NCI-H2227 (cell line): ENCODE measurements around the gene FMNL2.
"Not testable (repeated sequence)": the region's sequence is repeated elsewhere in the genome, so short reads cannot be mapped to it uniquely, and the experiment has no call there.

Experiments used
- DNase-seq: peaks from one replicate; lab custom pipeline; 2025; ENCODE audit not compliant: unreplicated experiment; lab: John Stamatoyannopoulos, UW

FMNL2 gene

GRCh38 chr2:152372438-152372984 lies 37.5 kb downstream of the FMNL2 start:
- no peak for DNase-seq

GRCh38 chr2:152375174-152375573 lies 40.2 kb downstream of the FMNL2 start:
- no peak for DNase-seq

DNA sequence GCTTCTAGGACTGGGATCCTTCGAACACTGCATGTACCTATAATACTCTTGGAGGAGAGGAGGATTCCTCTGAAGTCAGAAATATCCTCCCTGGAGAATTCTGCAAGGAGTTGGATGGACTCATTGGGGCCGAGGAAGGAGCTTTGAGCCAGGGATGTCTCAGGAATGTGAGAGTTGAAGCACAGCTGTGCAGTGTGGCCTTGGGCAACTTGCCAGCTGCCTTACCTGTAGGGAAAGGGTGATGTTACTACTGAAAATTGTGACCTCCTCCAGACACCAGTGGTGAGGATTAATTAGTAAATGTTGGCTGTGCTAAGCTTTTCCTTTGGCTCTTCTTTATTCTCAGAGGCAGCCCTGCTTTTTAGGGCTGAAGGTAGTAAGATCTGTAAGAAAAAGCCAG lies 41.4 kb downstream of the FMNL2 start:
- no peak for DNase-seq

DNA sequence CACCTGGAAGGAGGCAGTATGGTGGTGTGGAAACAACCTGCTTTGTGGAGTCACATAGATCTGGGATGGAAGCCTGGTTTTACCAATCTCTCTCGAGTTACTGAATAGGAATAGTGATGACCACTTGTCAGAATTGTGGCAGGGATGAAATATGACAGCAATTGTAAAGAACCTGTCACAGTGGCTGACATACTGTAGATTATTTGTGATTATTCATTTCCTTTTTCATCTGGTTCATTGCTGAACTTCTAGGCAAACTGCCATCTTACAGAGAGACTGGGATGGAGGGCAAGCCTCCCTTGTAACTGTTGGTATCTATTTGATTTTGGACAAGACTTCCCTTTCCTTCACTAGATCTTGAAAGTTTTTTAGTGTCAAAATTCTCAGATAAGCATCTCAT lies 42.0 kb downstream of the FMNL2 start:
- no peak for DNase-seq

DNA sequence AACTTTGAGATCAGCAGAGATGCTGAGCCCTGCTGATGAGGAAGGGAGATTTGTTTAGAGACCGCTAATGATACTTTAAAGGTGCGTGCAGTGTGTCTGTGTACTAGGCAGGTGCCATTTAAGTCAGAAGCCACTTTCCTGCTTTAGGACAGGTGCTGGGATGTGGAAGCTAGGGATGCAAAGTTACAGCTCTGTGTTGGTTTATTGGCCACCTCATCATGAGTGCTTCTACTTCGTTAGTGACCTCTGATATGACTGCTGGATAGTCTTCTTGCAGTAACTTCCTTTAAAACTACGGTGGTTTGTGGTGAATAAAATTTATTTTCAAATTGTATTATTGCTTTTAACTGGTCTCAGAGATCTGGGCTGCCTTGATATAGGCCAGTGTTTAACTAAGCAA lies 44.1 kb downstream of the FMNL2 start:
- DNase-seq = no peak

DNA sequence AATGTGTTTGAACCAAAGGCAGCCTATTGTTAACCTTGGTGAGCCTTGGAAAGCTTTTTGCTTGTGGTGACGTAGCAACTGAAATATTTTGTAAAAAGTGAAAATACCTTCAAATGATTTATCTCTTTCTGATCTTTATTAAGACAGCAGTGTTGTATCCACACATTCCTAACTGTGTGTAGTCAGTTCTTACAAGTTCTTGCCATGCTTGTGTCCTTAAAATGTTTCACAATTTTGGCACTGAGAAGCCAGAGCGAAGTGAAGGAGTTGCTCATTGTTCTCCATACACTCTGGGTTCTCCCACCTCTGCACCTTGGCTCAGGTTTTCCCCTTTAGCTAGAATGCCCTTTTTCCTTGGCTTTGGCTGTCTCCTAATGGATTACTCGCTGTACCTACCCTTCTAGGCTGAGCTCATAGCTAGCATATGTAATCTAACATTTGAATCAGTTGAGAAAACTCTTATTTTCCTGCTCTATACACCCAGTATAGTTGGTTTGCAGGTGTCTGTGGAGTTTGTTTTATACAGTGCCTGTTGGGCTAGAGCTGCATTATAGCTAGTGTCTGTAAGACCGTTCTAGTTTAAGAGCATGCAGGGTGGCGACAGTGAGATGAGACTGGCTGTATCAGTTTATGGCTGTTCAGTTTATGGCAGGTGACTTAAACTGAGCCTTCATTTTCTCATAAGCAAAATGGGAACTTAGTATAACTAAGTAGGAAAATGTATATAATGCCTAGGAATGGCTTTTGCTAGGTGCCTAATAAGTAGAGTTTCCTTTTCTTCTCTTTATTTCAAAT lies 45.5 kb downstream of the FMNL2 start:
- DNase-seq = no peak

DNA sequence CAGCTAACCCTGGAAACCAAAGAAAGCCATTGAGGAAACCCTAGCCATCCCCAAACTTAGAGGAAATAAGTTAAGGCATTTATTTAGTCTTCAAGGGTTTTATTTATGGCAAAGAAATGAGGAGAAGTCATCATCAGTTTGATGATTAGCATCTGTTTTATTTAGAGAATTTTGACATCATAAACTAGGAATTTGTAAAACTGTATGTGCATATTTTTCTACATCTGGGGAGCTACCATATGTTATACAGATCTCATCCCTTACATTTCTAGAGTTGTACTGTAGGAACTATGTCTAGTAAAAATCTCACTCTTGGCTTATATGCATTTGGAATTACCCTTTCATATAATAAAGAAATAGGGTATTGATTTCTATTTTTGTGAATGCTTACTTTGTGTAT lies 48.7 kb downstream of the FMNL2 start:
- no peak for DNase-seq

GRCh38 chr2:152384992-152385391 lies 50.0 kb downstream of the FMNL2 start:
- no peak for DNase-seq

DNA sequence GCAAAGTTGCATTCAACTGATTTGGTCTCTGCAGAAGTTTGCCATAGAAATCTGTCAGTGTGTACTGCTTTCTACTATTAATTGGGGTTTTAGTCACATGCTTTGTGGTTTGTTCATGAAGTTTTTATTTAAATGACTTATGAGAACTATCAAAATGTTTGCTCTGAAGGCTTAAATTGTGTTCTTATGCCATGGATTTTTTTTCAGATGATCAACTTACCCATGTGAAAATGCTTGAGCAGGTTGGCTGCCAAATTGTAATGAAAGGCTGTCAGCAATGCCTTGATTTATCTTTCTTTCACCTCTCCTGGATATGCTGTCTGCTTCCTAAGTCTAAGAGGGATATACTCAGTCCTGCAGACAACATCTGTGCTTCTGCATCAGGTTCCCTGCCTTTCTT lies 50.7 kb downstream of the FMNL2 start:
- DNase-seq = peak; percentile 17

- DNase-seq = no peak
Observed at GRCh38 chr2:152386266-152386665, 51.3 kb downstream of the FMNL2 start.

DNA sequence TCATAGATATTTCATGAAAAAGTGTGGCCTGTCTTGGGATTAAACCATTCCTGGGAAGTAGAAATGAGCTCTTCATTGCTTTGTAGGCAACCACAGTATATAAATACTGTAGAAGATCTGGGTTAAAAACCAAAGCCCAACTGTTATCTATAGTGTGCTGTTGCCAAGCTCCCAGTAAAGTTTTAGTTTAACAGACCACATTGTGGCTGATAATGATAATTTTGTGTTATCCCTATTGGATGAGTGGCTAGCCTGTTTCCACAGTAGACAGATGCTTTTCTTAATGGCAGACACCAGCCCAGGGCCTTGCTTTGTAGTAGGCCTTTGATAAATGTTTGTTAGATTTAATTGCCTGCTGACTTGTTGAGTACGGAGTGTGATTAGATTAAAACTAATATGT lies 52.1 kb downstream of the FMNL2 start:
- no peak for DNase-seq

GRCh38 chr2:152388269-152388668 lies 53.3 kb downstream of the FMNL2 start:
- DNase-seq = not testable (repeated sequence)

DNA sequence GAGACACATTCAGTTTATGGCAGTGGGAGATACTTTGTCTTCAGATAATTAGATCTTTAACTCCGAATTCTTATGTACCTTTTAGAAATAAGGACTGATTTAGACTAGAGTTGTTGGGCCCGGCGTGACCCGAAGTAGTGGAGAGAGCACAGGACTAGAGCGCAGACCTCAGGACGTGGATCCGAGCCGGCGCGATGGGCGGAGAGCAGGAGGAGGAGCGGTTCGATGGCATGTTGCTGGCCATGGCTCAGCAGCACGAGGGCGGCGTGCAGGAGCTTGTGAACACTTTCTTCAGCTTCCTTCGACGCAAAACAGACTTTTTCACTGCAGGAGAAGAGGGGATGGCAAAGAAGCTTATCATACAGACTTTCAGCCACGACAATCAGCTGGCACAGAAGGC lies 54.5 kb downstream of the FMNL2 start:
- no peak for DNase-seq

- no peak for DNase-seq
Observed at GRCh38 chr2:152390837-152391236, 55.9 kb downstream of the FMNL2 start.

GRCh38 chr2:152391318-152391717 lies 56.3 kb downstream of the FMNL2 start:
- DNase-seq = no peak

DNA sequence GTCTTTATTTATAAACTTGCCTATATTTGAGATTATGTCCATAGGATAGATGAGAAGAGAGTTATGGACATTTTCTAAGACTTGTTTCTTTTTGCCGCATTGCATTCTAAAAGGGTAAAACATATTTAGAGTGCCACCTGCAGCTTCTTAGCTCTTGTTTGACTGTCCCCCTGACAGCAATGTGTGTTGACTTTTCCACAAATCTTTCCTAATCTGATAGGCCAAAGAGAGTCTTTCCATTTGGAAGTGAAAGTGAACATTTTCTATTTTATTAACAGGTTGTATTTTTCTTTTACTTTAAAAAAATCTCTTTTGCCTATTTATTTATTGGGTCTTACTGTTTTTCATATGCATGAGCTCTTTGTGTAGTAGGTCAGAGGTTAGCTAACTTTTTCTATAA lies 58.4 kb downstream of the FMNL2 start:
- no peak for DNase-seq

- no peak for DNase-seq
Observed at GRCh38 chr2:152394326-152394725, 59.4 kb downstream of the FMNL2 start.

- no peak for DNase-seq
Observed at GRCh38 chr2:152395103-152395502, 60.1 kb downstream of the FMNL2 start.

DNA sequence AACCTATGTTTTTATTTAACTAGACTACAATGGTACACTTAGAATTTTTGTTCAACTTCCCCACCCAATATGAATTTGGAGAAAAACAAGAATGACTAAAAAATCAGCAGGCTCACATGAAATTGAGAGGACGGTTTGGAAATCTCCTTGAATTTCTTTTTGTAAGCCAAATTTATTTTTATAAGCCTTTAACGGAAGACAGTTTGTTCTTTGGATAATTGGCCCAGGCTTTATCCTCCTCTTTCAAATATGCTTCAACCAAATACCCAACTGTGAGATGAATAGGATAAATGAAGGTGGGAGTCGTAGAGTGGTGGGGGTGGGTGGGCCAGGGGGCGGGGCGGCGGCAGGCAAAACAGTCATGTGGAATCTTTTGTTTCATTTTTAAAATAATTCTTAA lies 60.6 kb downstream of the FMNL2 start:
- DNase-seq = no peak

DNA sequence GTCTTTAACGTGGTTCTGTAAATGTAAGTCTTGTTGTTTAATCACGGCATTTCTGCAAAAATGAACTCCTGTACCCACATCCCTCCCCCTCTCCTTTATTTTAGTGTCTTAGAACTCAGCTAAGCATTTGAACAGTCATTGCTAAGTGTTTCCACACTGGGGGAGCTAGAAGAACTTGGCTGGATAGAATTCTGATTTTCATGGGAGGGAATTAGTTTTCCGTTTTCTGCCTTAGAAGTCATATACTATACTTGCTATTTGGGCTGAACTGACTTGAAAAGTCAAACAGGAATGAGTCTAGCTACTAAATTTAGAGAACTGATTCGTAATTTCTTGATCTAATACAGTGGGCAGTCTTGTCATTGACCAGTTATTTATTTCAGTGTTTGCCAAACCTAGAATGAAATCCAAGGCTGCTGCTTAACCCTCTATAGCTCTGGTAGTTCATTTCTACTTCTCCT lies 61.1 kb downstream of the FMNL2 start:
- DNase-seq = no peak

DNA sequence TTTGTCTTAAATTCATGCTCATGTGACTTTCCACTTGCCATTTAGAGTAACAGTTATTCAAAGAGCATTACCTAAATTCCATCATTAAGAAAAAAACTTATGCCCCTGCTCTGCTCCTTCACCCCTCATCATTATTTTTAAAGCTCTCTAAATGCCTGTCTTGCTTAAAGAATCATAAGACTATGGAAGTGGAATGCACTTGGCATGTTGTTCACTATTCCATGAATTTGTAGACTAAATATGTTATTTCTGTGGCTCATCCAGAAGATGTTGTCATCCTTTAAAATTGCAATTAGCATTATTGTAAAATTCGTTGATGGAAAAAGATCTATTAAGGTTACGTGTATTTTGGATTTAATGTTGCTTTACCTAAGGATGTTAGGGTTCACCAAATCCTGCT lies 61.8 kb downstream of the FMNL2 start:
- no peak for DNase-seq

DNA sequence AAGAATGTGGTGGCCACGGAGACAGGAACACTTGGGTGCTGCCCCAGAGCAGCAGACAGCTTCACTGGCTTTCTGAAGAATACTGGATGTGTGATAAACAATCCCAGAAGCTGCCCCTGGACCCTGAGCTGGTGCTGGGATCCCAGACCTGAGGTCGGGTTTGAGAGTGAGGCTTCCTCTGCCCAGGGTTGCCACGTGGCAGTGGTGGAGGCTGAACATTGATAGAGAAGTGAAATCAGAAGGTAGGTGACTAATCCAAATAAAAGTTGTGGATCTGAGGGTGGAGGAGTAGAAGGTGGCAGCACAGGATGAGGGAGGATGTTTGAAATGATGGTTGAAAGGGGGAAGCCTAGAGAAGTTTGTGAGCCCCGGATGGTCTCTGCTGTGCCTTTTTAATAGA lies 64.0 kb downstream of the FMNL2 start:
- no peak for DNase-seq
